ENCODE measurements around the gene F5.

The F5 gene

GRCh38 chr1:169586395-169587255 lies at the start of gene F5:
TSS of gene F5 (minus strand) at chr1:169586481. CDS start at chr1:169586386, 95 bp downstream.
- DNase-seq (ENCODE audit: low read depth): peak; percentile 72

GRCh38 chr1:169634877-169635276 lies 48.6 kb upstream of the F5 start:
- DNase-seq (ENCODE audit: low read depth): no peak

- no peak for DNase-seq (ENCODE audit: low read depth)
Measured at GRCh38 chr1:169634145-169634544, 47.9 kb upstream of the F5 start.

- DNase-seq (ENCODE audit: low read depth): no peak
Measured at GRCh38 chr1:169631249-169631648, 45.0 kb upstream of the F5 start.

GRCh38 chr1:169630006-169630405 lies 43.7 kb upstream of the F5 start, which contains the start of gene SELP:
TSS of gene SELP (minus strand) at chr1:169630124. CDS start at chr1:169630074, 50 bp downstream.
- DNase-seq (ENCODE audit: low read depth): no peak

GRCh38 chr1:169624912-169625311 lies 38.6 kb upstream of the F5 start:
- DNase-seq (ENCODE audit: low read depth): no peak

- DNase-seq (ENCODE audit: low read depth): no peak
Measured at GRCh38 chr1:169624122-169624521, 37.8 kb upstream of the F5 start.

GRCh38 chr1:169623132-169623926 lies 37.0 kb upstream of the F5 start:
- no peak for DNase-seq (ENCODE audit: low read depth)

- no peak for DNase-seq (ENCODE audit: low read depth)
Measured at GRCh38 chr1:169620565-169620964, 34.3 kb upstream of the F5 start.

GRCh38 chr1:169618367-169618766 lies 32.1 kb upstream of the F5 start:
- no peak for DNase-seq (ENCODE audit: low read depth)

GRCh38 chr1:169615803-169616202 lies 29.5 kb upstream of the F5 start:
- DNase-seq (ENCODE audit: low read depth): no peak

- DNase-seq (ENCODE audit: low read depth): no peak
Measured at GRCh38 chr1:169610858-169611257, 24.6 kb upstream of the F5 start.

- DNase-seq (ENCODE audit: low read depth): no peak
Measured at GRCh38 chr1:169610108-169610507, 23.8 kb upstream of the F5 start.

- DNase-seq (ENCODE audit: low read depth): no peak
Measured at GRCh38 chr1:169608226-169608625, 21.9 kb upstream of the F5 start.

- DNase-seq (ENCODE audit: low read depth): no peak
Measured at GRCh38 chr1:169604781-169605560, 18.7 kb upstream of the F5 start.

GRCh38 chr1:169601096-169601881 lies 15.0 kb upstream of the F5 start:
- no peak for DNase-seq (ENCODE audit: low read depth)

- no peak for DNase-seq (ENCODE audit: low read depth)
Measured at GRCh38 chr1:169595764-169596711, 9.8 kb upstream of the F5 start.

GRCh38 chr1:169594391-169594790 lies 8.1 kb upstream of the F5 start:
- no peak for DNase-seq (ENCODE audit: low read depth)

GRCh38 chr1:169590932-169591331 lies 4.7 kb upstream of the F5 start:
- no peak for DNase-seq (ENCODE audit: low read depth)

- DNase-seq (ENCODE audit: low read depth): no peak
Measured at GRCh38 chr1:169588785-169589485, 2.7 kb upstream of the F5 start.

Data from activated T-cell treated with anti-CD3 and anti-CD28 coated beads for 48 hours (primary cell).